ENCODE data around the gene PDE1A.
"Not testable (repeated sequence)": the region's sequence is repeated elsewhere in the genome, so short reads cannot be mapped to it uniquely, and the experiment has no call there.

The PDE1A gene

GRCh38 chr2:182351427-182351826 is 75.4 kb downstream of the PDE1A start:
- no peak for DNase-seq

- no peak for DNase-seq
Measured at GRCh38 chr2:182349268-182349667, 77.6 kb downstream of the PDE1A start.

- DNase-seq, result no peak
Measured at GRCh38 chr2:182345384-182345783, 81.5 kb downstream of the PDE1A start.

GRCh38 chr2:182330451-182331305 is 96.2 kb downstream of the PDE1A start:
- DNase-seq, result no peak

GRCh38 chr2:182324665-182325064 is 102.2 kb downstream of the PDE1A start:
- DNase-seq, result no peak

- no peak for DNase-seq
Measured at GRCh38 chr2:182321096-182321495, 105.7 kb downstream of the PDE1A start.

GRCh38 chr2:182319556-182320505 is 107.0 kb downstream of the PDE1A start:
- no peak for DNase-seq

- no peak for DNase-seq
Measured at GRCh38 chr2:182318466-182319220, 108.2 kb downstream of the PDE1A start.

- no peak for DNase-seq
Measured at GRCh38 chr2:182316950-182317349, 109.9 kb downstream of the PDE1A start.

GRCh38 chr2:182302972-182303371 is 123.9 kb downstream of the PDE1A start:
- no peak for DNase-seq

- no peak for DNase-seq
Measured at GRCh38 chr2:182302174-182302573, 124.7 kb downstream of the PDE1A start.

GRCh38 chr2:182301093-182301492 is 125.7 kb downstream of the PDE1A start:
- no peak for DNase-seq

GRCh38 chr2:182300608-182301007 is 126.2 kb downstream of the PDE1A start:
- DNase-seq, result no peak

GRCh38 chr2:182299632-182300031 is 127.2 kb downstream of the PDE1A start:
- DNase-seq, result no peak

- DNase-seq, result no peak
Measured at GRCh38 chr2:182298456-182298855, 128.4 kb downstream of the PDE1A start.

- no peak for DNase-seq
Measured at GRCh38 chr2:182291296-182291695, 135.5 kb downstream of the PDE1A start.

GRCh38 chr2:182283512-182283911 is 143.3 kb downstream of the PDE1A start:
- DNase-seq, result no peak

- no peak for DNase-seq
Measured at GRCh38 chr2:182281276-182281675, 145.6 kb downstream of the PDE1A start.

GRCh38 chr2:182280118-182280517 is 146.7 kb downstream of the PDE1A start:
- DNase-seq, result no peak

GRCh38 chr2:182276662-182277061 is 150.2 kb downstream of the PDE1A start:
- DNase-seq, result not testable (repeated sequence)

- DNase-seq, result no peak
Measured at GRCh38 chr2:182267971-182268370, 158.9 kb downstream of the PDE1A start.

- DNase-seq, result no peak
Measured at GRCh38 chr2:182266909-182267308, 159.9 kb downstream of the PDE1A start.

- no peak for DNase-seq
Measured at GRCh38 chr2:182265718-182266117, 161.1 kb downstream of the PDE1A start.
